ENCODE data around the gene UBAC2. TPM values are rescaled to one million over a fixed set of nuclear protein-coding genes. Genes with fewer than 3 reads are reported as not detected.

UBAC2 gene
- total and polyA plus RNA-seq, 5 donors from 2014 or later, result 62.8 to 122 (median 101) TPM

DNA sequence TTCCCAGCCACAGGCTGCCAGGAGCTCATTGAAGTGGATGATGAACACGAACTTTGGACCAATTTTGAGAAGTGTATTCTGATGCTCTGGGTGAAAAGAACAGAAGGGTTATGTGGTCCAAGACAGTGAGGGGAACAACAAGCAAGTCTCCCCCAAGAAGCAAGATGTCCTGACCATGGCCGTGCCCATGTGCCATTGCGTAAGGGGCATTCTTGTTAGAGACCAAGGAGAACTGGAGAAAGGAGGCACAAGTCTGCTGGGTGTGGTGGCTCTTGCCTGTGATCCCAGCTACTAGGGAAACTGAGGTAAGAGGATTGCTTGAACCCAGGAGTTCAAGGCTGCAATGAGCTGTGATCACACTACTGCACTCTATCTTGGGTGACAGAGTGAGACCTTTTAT lies 27.0 kb upstream of the UBAC2 start:
- peaks cover 16% of the 10 kb centered on the region for H3K4me1 ChIP-seq (ENCODE audit: control insufficient read depth, insufficient read depth, low read length, poor library complexity, severe bottlenecking)
- ATAC-seq (ENCODE audit: low read depth in 2 of 2) (no peak), DNase-seq (no peak)
- H3K36me3 Mint-ChIP-seq, result no peaks in the 10 kb centered on the region
- H3K27ac Mint-ChIP-seq, result no peak overlapping the region
- peaks cover 14% of the 10 kb centered on the region for H3K27me3 Mint-ChIP-seq
- no peaks in the 10 kb centered on the region for H3K9me3 ChIP-seq (ENCODE audit: control insufficient read depth in 2 of 2, low read length in 2 of 2)
- H3K4me3 ChIP-seq (ENCODE audit: low read depth, low read length), result no peak overlapping the region
- H3K27ac ChIP-seq (ENCODE audit: insufficient read depth, low read length, poor library complexity, severe bottlenecking), result no peak overlapping the region
- H3K27me3 ChIP-seq (ENCODE audit: control insufficient read depth, insufficient read depth, low read length), result no peaks in the 10 kb centered on the region
- H3K36me3 ChIP-seq (ENCODE audit: control insufficient read depth, insufficient read depth, low read length), result no peaks in the 10 kb centered on the region
- H3K4me3 Mint-ChIP-seq, result no peak overlapping the region
- no peaks in the 10 kb centered on the region for H3K9me3 Mint-ChIP-seq
- H3K4me1 Mint-ChIP-seq, result peaks cover 6 to 19% (median 12%) of the 10 kb centered on the region in 4 donors

DNA sequence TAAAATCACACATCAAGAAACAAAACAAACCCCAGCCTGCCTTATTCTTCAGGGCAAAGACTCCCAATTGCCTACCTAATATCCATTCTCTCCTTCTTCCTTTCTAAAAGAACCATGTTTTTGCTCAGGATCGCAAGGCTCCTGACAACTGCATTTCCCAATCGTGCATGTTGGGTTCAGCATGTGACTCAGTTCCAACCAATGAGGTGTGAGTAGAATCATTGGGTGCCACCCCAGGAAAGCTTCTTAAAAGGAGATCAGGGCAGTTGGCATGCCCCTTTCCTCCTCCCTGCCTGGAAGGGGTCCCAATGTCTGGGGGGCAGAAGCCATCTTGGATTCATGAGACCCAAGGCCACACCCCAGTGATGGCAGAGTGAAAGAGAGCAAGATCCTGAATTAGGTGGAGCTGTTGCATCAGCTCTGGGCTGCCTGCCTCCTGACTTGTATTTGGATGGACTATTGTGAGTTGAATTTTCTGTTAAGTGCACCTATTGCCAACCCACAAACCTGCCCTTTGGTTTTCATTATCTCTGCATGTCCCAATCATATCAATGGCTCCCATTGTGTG lies 26.0 kb upstream of the UBAC2 start:
- Histone ChIP-seq H3K27me3 (ENCODE audit: control insufficient read depth, insufficient read depth, low read length) (no peaks in the 10 kb centered on the region), H3K4me3 (ENCODE audit: low read depth, low read length) (no peak overlapping the region), H3K36me3 (ENCODE audit: control insufficient read depth, insufficient read depth, low read length) (no peaks in the 10 kb centered on the region), H3K27ac (ENCODE audit: insufficient read depth, low read length, poor library complexity, severe bottlenecking) (no peak overlapping the region), H3K4me1 (ENCODE audit: control insufficient read depth, insufficient read depth, low read length, poor library complexity, severe bottlenecking) (peaks cover 25% of the 10 kb centered on the region), H3K9me3 (ENCODE audit: control insufficient read depth in 2 of 2, low read length in 2 of 2) (no peaks in the 10 kb centered on the region)
- DNase-seq (no peak), ATAC-seq (ENCODE audit: low read depth in 2 of 2) (no peak)
- Mint-ChIP-seq H3K4me3 (no peak overlapping the region), H3K27me3 (peaks cover 14% of the 10 kb centered on the region), H3K27ac (no peak overlapping the region), H3K9me3 (no peaks in the 10 kb centered on the region), H3K36me3 (no peaks in the 10 kb centered on the region), H3K4me1 (peaks cover 7 to 29% (median 17%) of the 10 kb centered on the region in 4 donors)

GRCh38 chr13:99176309-99177276 lies 24.1 kb upstream of the UBAC2 start:
- H3K27ac Mint-ChIP-seq, result peak overlapping the region in 1 of 3 donors; percentile 62
- ATAC-seq (ENCODE audit: low read depth in 2 of 2) (peak; percentile 85 to 88), DNase-seq (peak; percentile 66 to 75 (median 74))
- H3K36me3 Mint-ChIP-seq, result no peaks in the 10 kb centered on the region
- Histone ChIP-seq H3K27ac (ENCODE audit: insufficient read depth, low read length, poor library complexity, severe bottlenecking) (no peak overlapping the region), H3K9me3 (ENCODE audit: control insufficient read depth in 2 of 2, low read length in 2 of 2) (no peaks in the 10 kb centered on the region), H3K4me1 (ENCODE audit: control insufficient read depth, insufficient read depth, low read length, poor library complexity, severe bottlenecking) (peaks cover 25% of the 10 kb centered on the region), H3K36me3 (ENCODE audit: control insufficient read depth, insufficient read depth, low read length) (no peaks in the 10 kb centered on the region), H3K27me3 (ENCODE audit: control insufficient read depth, insufficient read depth, low read length) (no peaks in the 10 kb centered on the region), H3K4me3 (ENCODE audit: low read depth, low read length) (peak overlapping the region; percentile 47)
- H3K27me3 Mint-ChIP-seq, result peaks cover 14% of the 10 kb centered on the region
- peaks cover 7 to 32% (median 18%) of the 10 kb centered on the region in 4 donors for H3K4me1 Mint-ChIP-seq
- peaks cover 0 to 6% (median 0%) of the 10 kb centered on the region in 7 donors for H3K9me3 Mint-ChIP-seq
- peak overlapping the region in 3 of 4 donors; percentile 70 to 76 (median 72) for H3K4me3 Mint-ChIP-seq

GRCh38 chr13:99178636-99179035 lies 22.0 kb upstream of the UBAC2 start:
- H3K27ac Mint-ChIP-seq, result peak overlapping the region in 1 of 3 donors; percentile 84
- peaks cover 14% of the 10 kb centered on the region for H3K27me3 Mint-ChIP-seq
- peak in 1 of 3 donors; percentile 22 for DNase-seq
- no peaks in the 10 kb centered on the region for H3K36me3 ChIP-seq (ENCODE audit: control insufficient read depth, insufficient read depth, low read length)
- H3K4me3 ChIP-seq (ENCODE audit: low read depth, low read length), result no peak overlapping the region
- peaks cover 0 to 12% of the 10 kb centered on the region in 2 experiments for H3K9me3 ChIP-seq (ENCODE audit: control insufficient read depth in 2 of 2, low read length in 2 of 2)
- H3K27me3 ChIP-seq (ENCODE audit: control insufficient read depth, insufficient read depth, low read length), result no peaks in the 10 kb centered on the region
- no peaks in the 10 kb centered on the region for H3K36me3 Mint-ChIP-seq
- H3K27ac ChIP-seq (ENCODE audit: insufficient read depth, low read length, poor library complexity, severe bottlenecking), result no peak overlapping the region
- peaks cover 25% of the 10 kb centered on the region for H3K4me1 ChIP-seq (ENCODE audit: control insufficient read depth, insufficient read depth, low read length, poor library complexity, severe bottlenecking)
- ATAC-seq (ENCODE audit: low read depth in 2 of 2), result no peak
- peak overlapping the region in 2 of 4 donors; percentile 24 to 26 for H3K4me3 Mint-ChIP-seq
- peaks cover 7 to 32% (median 18%) of the 10 kb centered on the region in 4 donors for H3K4me1 Mint-ChIP-seq
- peaks cover 0 to 6% (median 2%) of the 10 kb centered on the region in 7 donors for H3K9me3 Mint-ChIP-seq

DNA sequence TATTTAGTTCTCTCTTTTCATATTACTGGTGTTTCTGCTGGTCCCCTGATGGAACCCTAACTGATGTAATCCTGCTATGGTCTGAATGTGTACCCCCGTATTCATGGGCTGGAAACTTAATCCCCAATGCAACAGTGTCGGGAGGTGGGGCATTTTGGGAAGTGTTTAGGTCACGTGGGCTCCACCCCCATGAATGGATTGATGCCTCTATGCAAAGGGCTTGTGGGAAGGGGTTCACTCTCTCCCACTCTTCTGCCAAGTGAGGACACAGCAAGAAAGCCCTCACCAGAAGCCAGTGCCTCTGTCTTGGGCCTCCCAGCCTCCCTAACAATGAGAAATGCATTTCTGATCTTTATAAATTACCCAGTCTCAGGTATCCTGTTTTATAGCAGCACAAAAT lies 21.2 kb upstream of the UBAC2 start:
- Mint-ChIP-seq H3K36me3 (no peaks in the 10 kb centered on the region), H3K4me1 (peaks cover 7 to 32% (median 18%) of the 10 kb centered on the region in 4 donors), H3K9me3 (peaks cover 0 to 6% (median 2%) of the 10 kb centered on the region in 7 donors), H3K27me3 (peaks cover 12% of the 10 kb centered on the region), H3K4me3 (peak overlapping the region in 2 of 4 donors; percentile 8 to 23), H3K27ac (peak overlapping the region in 1 of 3 donors; percentile 84)
- Histone ChIP-seq H3K4me3 (ENCODE audit: low read depth, low read length) (no peak overlapping the region), H3K27me3 (ENCODE audit: control insufficient read depth, insufficient read depth, low read length) (no peaks in the 10 kb centered on the region), H3K9me3 (ENCODE audit: control insufficient read depth in 2 of 2, low read length in 2 of 2) (peaks cover 0 to 12% of the 10 kb centered on the region in 2 experiments), H3K36me3 (ENCODE audit: control insufficient read depth, insufficient read depth, low read length) (no peaks in the 10 kb centered on the region), H3K4me1 (ENCODE audit: control insufficient read depth, insufficient read depth, low read length, poor library complexity, severe bottlenecking) (peaks cover 25% of the 10 kb centered on the region), H3K27ac (ENCODE audit: insufficient read depth, low read length, poor library complexity, severe bottlenecking) (no peak overlapping the region)
- DNase-seq (no peak), ATAC-seq (ENCODE audit: low read depth in 2 of 2) (no peak)

DNA sequence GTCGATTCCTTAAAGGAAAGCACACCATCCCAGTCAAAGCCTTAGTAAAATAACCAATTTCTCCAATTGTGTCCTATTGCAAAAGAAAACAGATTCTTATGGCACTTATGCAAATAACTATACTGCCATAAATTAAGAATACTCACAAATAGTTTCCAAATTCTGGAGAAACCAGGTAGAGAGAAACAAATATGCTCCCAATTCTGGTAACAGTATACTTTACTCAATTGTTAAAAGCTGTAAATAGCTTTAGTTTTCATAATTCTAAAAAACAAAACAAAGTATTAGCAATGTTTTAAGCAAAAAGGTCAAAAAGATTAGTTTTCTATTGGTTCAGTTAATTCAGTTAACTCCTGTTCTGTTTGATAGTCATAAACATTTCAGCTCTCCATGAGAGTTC lies 18.2 kb upstream of the UBAC2 start:
- Histone ChIP-seq H3K27me3 (ENCODE audit: control insufficient read depth, insufficient read depth, low read length) (no peaks in the 10 kb centered on the region), H3K36me3 (ENCODE audit: control insufficient read depth, insufficient read depth, low read length) (no peaks in the 10 kb centered on the region), H3K27ac (ENCODE audit: insufficient read depth, low read length, poor library complexity, severe bottlenecking) (no peak overlapping the region), H3K9me3 (ENCODE audit: control insufficient read depth in 2 of 2, low read length in 2 of 2) (peaks cover 0 to 12% of the 10 kb centered on the region in 2 experiments), H3K4me3 (ENCODE audit: low read depth, low read length) (no peak overlapping the region), H3K4me1 (ENCODE audit: control insufficient read depth, insufficient read depth, low read length, poor library complexity, severe bottlenecking) (peaks cover 16% of the 10 kb centered on the region)
- Mint-ChIP-seq H3K36me3 (no peaks in the 10 kb centered on the region), H3K4me3 (no peak overlapping the region), H3K27ac (no peak overlapping the region), H3K4me1 (peaks cover 4 to 22% (median 14%) of the 10 kb centered on the region in 4 donors), H3K27me3 (peaks cover 8% of the 10 kb centered on the region), H3K9me3 (peaks cover 0 to 8% (median 2%) of the 10 kb centered on the region in 7 donors)
- DNase-seq (no peak), ATAC-seq (ENCODE audit: low read depth in 2 of 2) (no peak)

GRCh38 chr13:99185606-99186005 lies 15.0 kb upstream of the UBAC2 start:
- Mint-ChIP-seq H3K9me3 (peaks cover 0 to 7% (median 2%) of the 10 kb centered on the region in 7 donors), H3K4me1 (no peaks in the 10 kb centered on the region), H3K36me3 (no peaks in the 10 kb centered on the region), H3K4me3 (no peak overlapping the region), H3K27me3 (peaks cover 6% of the 10 kb centered on the region), H3K27ac (peak overlapping the region in 1 of 3 donors; percentile 20)
- H3K9me3 ChIP-seq (ENCODE audit: control insufficient read depth in 2 of 2, low read length in 2 of 2), result peaks cover 0 to 12% of the 10 kb centered on the region in 2 experiments
- DNase-seq, result no peak
- H3K27ac ChIP-seq (ENCODE audit: insufficient read depth, low read length, poor library complexity, severe bottlenecking), result no peak overlapping the region
- no peak for ATAC-seq (ENCODE audit: low read depth in 2 of 2)
- H3K4me1 ChIP-seq (ENCODE audit: control insufficient read depth, insufficient read depth, low read length, poor library complexity, severe bottlenecking), result no peaks in the 10 kb centered on the region
- H3K27me3 ChIP-seq (ENCODE audit: control insufficient read depth, insufficient read depth, low read length), result no peaks in the 10 kb centered on the region
- H3K36me3 ChIP-seq (ENCODE audit: control insufficient read depth, insufficient read depth, low read length), result no peaks in the 10 kb centered on the region
- no peak overlapping the region for H3K4me3 ChIP-seq (ENCODE audit: low read depth, low read length)
